Activated naive CD4-positive, alpha-beta T cell treated with anti-CD3 and anti-CD28 coated beads for 36 hours (primary cell): ENCODE results near the gene FAM98C. TPM values are rescaled to one million over a fixed set of nuclear protein-coding genes. Genes with fewer than 3 reads are reported as not detected.
A peak's percentile ranks its signal among the peaks of the same experiment; 100 is the strongest.
"Not testable (repeated sequence)": the region's sequence is repeated elsewhere in the genome, so short reads cannot be mapped to it uniquely, and the experiment has no call there.

Source experiments
- CTCF ChIA-PET: fragments of 350-600 bp; sonication (Branson Sonifier 250); formaldehyde crosslinking; loops from one replicate; lab custom pipeline; 2021; ENCODE audit warnings: antibody characterized with exemption; lab: Charles Lee
- DNase-seq: peaks from one replicate; pipeline ENCODE4 v3.0.0-alpha.2; 2020
- H3K27ac Mint-ChIP-seq: one replicate; pipeline ENCODE4 v1.8.0; 2021; ENCODE audit warnings: mild to moderate bottlenecking, mixed read lengths
- H3K27me3 Mint-ChIP-seq: one replicate; pipeline ENCODE4 v1.8.0; 2021; ENCODE audit warnings: low read depth, mixed read lengths
- H3K36me3 Mint-ChIP-seq: one replicate; pipeline ENCODE4 v1.8.0; 2021; ENCODE audit warnings: low read depth, mixed read lengths
- H3K4me1 Mint-ChIP-seq: one replicate; pipeline ENCODE4 v1.8.0; 2021; ENCODE audit warnings: low read depth, mixed read lengths
- H3K4me3 Mint-ChIP-seq: one replicate; pipeline ENCODE4 v1.8.0; 2021; ENCODE audit warnings: mild to moderate bottlenecking, moderate library complexity, mixed read lengths
- H3K9me3 Mint-ChIP-seq: one replicate; pipeline ENCODE4 v1.8.0; 2021; ENCODE audit warnings: mixed read lengths
- intact Hi-C: fragments of 100-400 bp; cut with micrococcal nuclease; formaldehyde crosslinking; loops from one replicate; pipeline ENCODE4 v1.15.1; 2023
- total RNA-seq, 2 experiments: library from RNA; stranded (reverse); gene quantifications; one replicate each; pipeline ENCODE4 v1.2.3, GENCODE V29; 2021

The FAM98C gene
- total RNA-seq, 2 experiments from 2014 or later: 21.5 to 27.0 TPM

GRCh38 chr19:38417544-38418506, 14.9 kb downstream of the FAM98C start:
- DNase-seq: peak; percentile 79
- CTCF ChIA-PET: no interaction called here
- intact Hi-C loops: no loop called here
- Mint-ChIP-seq H3K4me1 (peaks cover 15% of the 10 kb centered on the region), H3K36me3 (no peaks in the 10 kb centered on the region), H3K27me3 (no peaks in the 10 kb centered on the region), H3K27ac (peak overlapping the region; percentile 11), H3K4me3 (peak overlapping the region; percentile 67), H3K9me3 (no peaks in the 10 kb centered on the region)

- no peak for DNase-seq
- Mint-ChIP-seq H3K4me3 (no peak overlapping the region), H3K27ac (no peak overlapping the region), H3K4me1 (peaks cover 18% of the 10 kb centered on the region), H3K36me3 (no peaks in the 10 kb centered on the region), H3K27me3 (peaks cover 2% of the 10 kb centered on the region), H3K9me3 (no peaks in the 10 kb centered on the region)
- CTCF ChIA-PET: no interaction called here
- intact Hi-C loops: no loop called here
Measured at GRCh38 chr19:38420935-38421334, 18.0 kb downstream of the FAM98C start.

GRCh38 chr19:38421856-38422255, 19.0 kb downstream of the FAM98C start:
- Mint-ChIP-seq H3K27me3 (peaks cover 2% of the 10 kb centered on the region), H3K36me3 (no peaks in the 10 kb centered on the region), H3K27ac (no peak overlapping the region), H3K4me3 (no peak overlapping the region), H3K4me1 (peaks cover 25% of the 10 kb centered on the region), H3K9me3 (no peaks in the 10 kb centered on the region)
- DNase-seq: no peak
- CTCF ChIA-PET: no interaction called here
- intact Hi-C loops: no loop called here

GRCh38 chr19:38422438-38422837, 19.5 kb downstream of the FAM98C start:
- H3K27me3 Mint-ChIP-seq: peaks cover 2% of the 10 kb centered on the region
- no peak for DNase-seq
- CTCF ChIA-PET: no interaction called here
- no peaks in the 10 kb centered on the region for H3K36me3 Mint-ChIP-seq
- H3K4me1 Mint-ChIP-seq: peaks cover 25% of the 10 kb centered on the region
- H3K9me3 Mint-ChIP-seq: no peaks in the 10 kb centered on the region
- intact Hi-C loops: no loop called here
- H3K4me3 Mint-ChIP-seq: no peak overlapping the region
- H3K27ac Mint-ChIP-seq: no peak overlapping the region

- peaks cover 25% of the 10 kb centered on the region for H3K4me1 Mint-ChIP-seq
- CTCF ChIA-PET: interaction anchor here (0.6 to 1.4 kb wide), 3 partner anchors 21 to 190 kb away, joined by 3 to 4 read pairs (median 3); partner anchors contain the start of gene FAM98C
- DNase-seq: no peak
- H3K27ac Mint-ChIP-seq: no peak overlapping the region
- H3K36me3 Mint-ChIP-seq: no peaks in the 10 kb centered on the region
- intact Hi-C loops: no loop called here
- H3K9me3 Mint-ChIP-seq: no peaks in the 10 kb centered on the region
- H3K4me3 Mint-ChIP-seq: no peak overlapping the region
- peaks cover 2% of the 10 kb centered on the region for H3K27me3 Mint-ChIP-seq
Measured at GRCh38 chr19:38424272-38424671, 21.4 kb downstream of the FAM98C start.

GRCh38 chr19:38425222-38425809, 22.4 kb downstream of the FAM98C start:
- CTCF ChIA-PET: interaction anchor here (1.4 to 1.6 kb wide), 2 partner anchors 22 to 209 kb away, joined by 4 read pairs; partner anchors contain the start of gene FAM98C
- intact Hi-C loops: loop anchor here (5.0 kb wide), 1 partner anchor 192 kb away; the partner anchor contains the start of genes EIF3K and MAP4K1
- no peak for DNase-seq
- Mint-ChIP-seq H3K4me1 (peaks cover 31% of the 10 kb centered on the region), H3K36me3 (no peaks in the 10 kb centered on the region), H3K27ac (no peak overlapping the region), H3K27me3 (peaks cover 2% of the 10 kb centered on the region), H3K4me3 (no peak overlapping the region), H3K9me3 (no peaks in the 10 kb centered on the region)

- Mint-ChIP-seq H3K9me3 (no peaks in the 10 kb centered on the region), H3K4me3 (no peak within 1 kb of the TSS), H3K27ac (peak within 1 kb of the TSS; percentile 61), H3K4me1 (peaks cover 31% of the 10 kb centered on the region), H3K27me3 (peaks cover 2% of the 10 kb centered on the region), H3K36me3 (no peaks in the 10 kb centered on the region)
- intact Hi-C loops: loop anchor here (2.0 to 5.0 kb wide), 3 partner anchors 23 to 229 kb away; partner anchors contain the start of genes EIF3K, FAM98C and MAP4K1
- CTCF ChIA-PET: interaction anchor here (0.6 to 2.0 kb wide), 3 partner anchors 23 to 209 kb away, joined by 3 to 6 read pairs (median 4); partner anchors contain the start of gene FAM98C
- DNase-seq: peak; percentile 78
Measured at GRCh38 chr19:38425810-38426466, 23.0 kb downstream of the FAM98C start, which contains the start of gene RASGRP4. RASGRP4 (minus strand) TSS chr19:38426219; CDS start chr19:38426091, 128 bp downstream.

- H3K36me3 Mint-ChIP-seq, H3K4me3 Mint-ChIP-seq, H3K27me3 Mint-ChIP-seq, H3K9me3 Mint-ChIP-seq: not testable (repeated sequence)
- peak; percentile 83 for DNase-seq
- Mint-ChIP-seq H3K4me1 (peaks cover 31% of the 10 kb centered on the region), H3K27ac (peak overlapping the region; percentile 83)
- intact Hi-C loops: loop anchor here (2.0 to 5.0 kb wide), 3 partner anchors 24 to 228 kb away; partner anchors contain the start of genes EIF3K, FAM98C and MAP4K1
- CTCF ChIA-PET: interaction anchor here (0.6 to 2.0 kb wide), 2 partner anchors 24 to 210 kb away, joined by 3 to 6 read pairs; partner anchors contain the start of gene FAM98C
Measured at GRCh38 chr19:38427035-38427677, 24.3 kb downstream of the FAM98C start.

GRCh38 chr19:38429055-38429810, 26.3 kb downstream of the FAM98C start:
- peak overlapping the region; percentile 14 for H3K4me3 Mint-ChIP-seq
- CTCF ChIA-PET: interaction anchor here (1.1 kb wide), 1 partner anchor 449 kb away, joined by 3 read pairs; no protein-coding TSS in a partner anchor
- intact Hi-C loops: loop anchor here (5.0 kb wide), 1 partner anchor 188 kb away; the partner anchor contains the start of genes EIF3K and MAP4K1
- H3K27me3 Mint-ChIP-seq: peaks cover 8% of the 10 kb centered on the region
- H3K4me1 Mint-ChIP-seq: peaks cover 37% of the 10 kb centered on the region
- peak; percentile 62 for DNase-seq
- no peaks in the 10 kb centered on the region for H3K36me3 Mint-ChIP-seq
- H3K27ac Mint-ChIP-seq: peak overlapping the region; percentile 87
- H3K9me3 Mint-ChIP-seq: no peaks in the 10 kb centered on the region

- Mint-ChIP-seq H3K9me3 (no peaks in the 10 kb centered on the region), H3K4me1 (peaks cover 39% of the 10 kb centered on the region), H3K4me3 (no peak overlapping the region), H3K27me3 (peaks cover 10% of the 10 kb centered on the region), H3K36me3 (no peaks in the 10 kb centered on the region), H3K27ac (peak overlapping the region; percentile 87)
- no peak for DNase-seq
- CTCF ChIA-PET: no interaction called here
- intact Hi-C loops: loop anchor here (5.0 kb wide), 1 partner anchor 188 kb away; the partner anchor contains the start of genes EIF3K and MAP4K1
Measured at GRCh38 chr19:38429811-38430156, 26.9 kb downstream of the FAM98C start.

GRCh38 chr19:38430931-38431330, 28.0 kb downstream of the FAM98C start:
- Mint-ChIP-seq H3K27me3 (peaks cover 13% of the 10 kb centered on the region), H3K4me3 (no peak overlapping the region), H3K9me3 (no peaks in the 10 kb centered on the region), H3K36me3 (no peaks in the 10 kb centered on the region), H3K4me1 (peaks cover 36% of the 10 kb centered on the region), H3K27ac (no peak overlapping the region)
- DNase-seq: no peak
- intact Hi-C loops: no loop called here
- CTCF ChIA-PET: no interaction called here
